Left kidney (tissue), 8 donors: ENCODE measurements around the gene SNTB2. TPM values are rescaled to one million over a fixed set of nuclear protein-coding genes. Genes with fewer than 3 reads are reported as not detected.
"Not testable (repeated sequence)": the region's sequence is repeated elsewhere in the genome, so short reads cannot be mapped to it uniquely, and the experiment has no call there.

Experiments
- DNase-seq: peaks from one replicate; pipeline ENCODE4 v3.0.0-alpha.2; 2013
- long read RNA-seq, 8 donors: transcript quantifications; one replicate each; lab custom pipeline, GENCODE V29; 2026
- polyA plus RNA-seq: library from polyadenylated mRNA; unstranded; fragments of 120-200 nt; gene quantifications from one replicate; pipeline ENCODE4 v1.2.1, GENCODE V29; 2013; ENCODE audit not compliant: insufficient read length

Gene SNTB2
- 14.8 TPM for polyA plus RNA-seq
- long read RNA-seq, donor 1, full-length matches to known transcripts = 4 of 40 reads
- long read RNA-seq, donor 1, partial matches to known transcripts = 36 of 40 reads
- long read RNA-seq, donor 1, other reads (novel, unspliced or antisense) = 0 of 40 reads
- long read RNA-seq, donor 2, full-length matches to known transcripts = 3 of 3 reads
- long read RNA-seq, donor 2, partial matches to known transcripts = 0 of 3 reads
- long read RNA-seq, donor 2, other reads (novel, unspliced or antisense) = 0 of 3 reads
- long read RNA-seq, donor 3, full-length matches to known transcripts = 1 of 1 reads
- long read RNA-seq, donor 3, partial matches to known transcripts = 0 of 1 reads
- long read RNA-seq, donor 3, other reads (novel, unspliced or antisense) = 0 of 1 reads
- long read RNA-seq, donor 4 = 0 reads
- long read RNA-seq, donor 5 = 0 reads
- long read RNA-seq, donor 6, full-length matches to known transcripts = 2 of 2 reads
- long read RNA-seq, donor 6, partial matches to known transcripts = 0 of 2 reads
- long read RNA-seq, donor 6, other reads (novel, unspliced or antisense) = 0 of 2 reads
- long read RNA-seq, donor 7, full-length matches to known transcripts = 2 of 2 reads
- long read RNA-seq, donor 7, partial matches to known transcripts = 0 of 2 reads
- long read RNA-seq, donor 7, other reads (novel, unspliced or antisense) = 0 of 2 reads
- long read RNA-seq, donor 8, full-length matches to known transcripts = 1 of 1 reads
- long read RNA-seq, donor 8, partial matches to known transcripts = 0 of 1 reads
- long read RNA-seq, donor 8, other reads (novel, unspliced or antisense) = 0 of 1 reads

DNA sequence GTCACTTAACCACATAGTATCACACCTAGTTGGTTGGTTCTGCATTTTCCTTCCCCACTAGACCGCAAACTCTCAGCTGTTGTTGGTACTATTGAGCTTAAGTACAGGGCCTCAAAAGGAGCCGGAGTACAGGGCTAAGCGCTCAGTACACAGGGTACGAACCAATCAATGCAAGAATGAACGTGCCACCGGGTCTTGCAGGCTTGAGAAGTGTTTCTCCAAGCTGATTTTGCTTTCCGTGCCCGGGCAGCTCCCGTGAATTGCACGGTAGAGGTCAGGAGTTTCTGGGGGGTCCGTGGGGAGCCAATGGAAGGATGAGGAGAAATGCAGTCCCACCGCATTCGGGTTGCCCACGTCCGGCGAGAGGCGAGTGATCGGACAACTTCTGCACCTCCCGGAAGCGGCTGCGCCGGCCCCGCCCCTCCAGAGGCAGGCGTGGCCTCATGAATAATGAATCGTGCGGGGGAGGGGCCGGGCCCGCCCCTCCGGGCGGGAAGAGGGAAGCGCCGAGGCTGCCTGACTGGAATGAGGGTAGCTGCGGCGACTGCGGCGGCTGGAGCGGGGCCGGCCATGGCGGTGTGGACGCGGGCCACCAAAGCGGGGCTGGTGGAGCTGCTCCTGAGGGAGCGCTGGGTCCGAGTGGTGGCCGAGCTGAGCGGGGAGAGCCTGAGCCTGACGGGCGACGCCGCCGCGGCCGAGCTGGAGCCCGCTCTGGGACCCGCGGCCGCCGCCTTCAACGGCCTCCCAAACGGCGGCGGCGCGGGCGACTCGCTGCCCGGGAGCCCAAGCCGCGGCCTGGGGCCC, at the start of gene SNTB2:
Gene SNTB2 (plus strand): TSS at position 523 of the 804 bp plus-strand sequence. CDS start 3 bp downstream, at position 526.
- DNase-seq = peak; percentile 95

DNA sequence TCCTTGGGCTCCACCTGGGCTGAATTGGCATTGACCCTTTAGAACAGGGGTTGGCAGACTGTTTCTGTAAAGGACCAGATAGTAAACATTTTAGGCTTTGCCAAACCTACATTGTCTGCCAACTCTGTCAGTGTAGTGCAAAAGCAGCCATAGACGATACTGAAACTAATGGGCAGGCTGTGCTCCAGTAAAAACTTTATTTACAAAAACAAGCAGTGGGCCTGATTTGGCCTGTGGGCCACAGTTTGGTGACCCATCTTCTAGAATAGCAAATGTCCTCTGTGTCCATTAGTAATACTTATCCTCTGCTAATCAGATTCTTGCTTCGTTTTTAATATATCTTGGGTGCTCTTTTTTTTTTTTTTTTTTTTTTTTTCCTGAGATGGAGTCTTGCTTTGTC, 48.4 kb upstream of the SNTB2 start:
- DNase-seq = no peak

DNA sequence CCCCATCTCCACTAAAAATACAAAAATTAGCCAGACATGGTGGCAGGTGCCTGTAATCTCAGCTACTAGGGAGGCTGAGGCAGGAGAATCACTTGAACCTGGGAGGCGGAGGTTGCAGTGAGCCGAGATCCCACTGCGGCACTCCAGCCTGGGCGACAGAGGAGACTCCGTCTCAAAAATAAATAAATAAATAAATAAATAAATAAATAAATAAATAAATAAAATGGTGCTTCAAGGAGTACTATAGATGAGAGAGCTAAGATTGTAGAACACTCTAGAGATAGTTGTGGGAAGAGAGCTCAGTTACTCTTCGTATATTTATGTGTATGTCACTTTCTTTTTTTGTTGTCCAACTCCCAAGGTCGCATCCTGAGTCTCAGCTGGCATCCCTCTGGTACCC, 47.5 kb upstream of the SNTB2 start:
- DNase-seq = not testable (repeated sequence)

DNA sequence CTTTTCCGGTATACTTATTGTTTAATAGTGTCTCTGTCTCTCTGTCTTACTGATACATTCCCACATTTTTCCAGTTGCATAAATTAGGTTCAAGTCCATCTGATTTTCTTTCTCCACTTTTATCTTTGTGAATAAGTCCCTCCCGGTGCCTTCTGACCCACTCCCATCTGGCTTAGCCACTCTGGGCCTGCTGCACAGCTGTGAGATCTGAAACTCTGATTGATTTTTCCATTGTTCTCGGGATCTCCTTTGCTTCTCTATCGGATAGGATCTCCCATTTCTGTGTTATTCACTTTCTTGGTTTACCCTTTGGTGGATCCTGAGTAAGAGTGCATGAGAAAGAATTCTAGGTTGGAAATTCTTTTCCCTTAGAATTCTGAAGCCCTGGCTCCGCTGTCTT, 46.0 kb upstream of the SNTB2 start:
- no peak for DNase-seq

DNA sequence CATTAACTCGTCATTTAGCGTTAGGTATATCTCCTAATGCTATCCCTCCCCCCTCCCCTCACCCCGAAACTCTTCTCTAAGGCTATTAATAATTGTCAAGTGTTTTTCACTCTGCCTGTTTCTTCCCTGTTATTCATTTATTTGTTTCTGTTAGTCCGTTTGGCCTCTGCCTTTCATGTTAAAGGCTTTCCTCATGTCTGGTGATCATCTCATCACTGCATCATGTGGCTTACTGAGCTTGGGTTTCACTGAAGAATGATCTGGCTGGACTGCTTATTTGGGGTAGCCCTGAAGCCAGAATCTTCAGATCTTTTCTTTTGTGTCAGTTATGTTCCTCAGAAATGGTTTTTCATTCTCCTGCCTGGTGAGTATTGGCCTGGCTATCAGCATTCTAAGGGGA, 45.0 kb upstream of the SNTB2 start:
- no peak for DNase-seq

DNA sequence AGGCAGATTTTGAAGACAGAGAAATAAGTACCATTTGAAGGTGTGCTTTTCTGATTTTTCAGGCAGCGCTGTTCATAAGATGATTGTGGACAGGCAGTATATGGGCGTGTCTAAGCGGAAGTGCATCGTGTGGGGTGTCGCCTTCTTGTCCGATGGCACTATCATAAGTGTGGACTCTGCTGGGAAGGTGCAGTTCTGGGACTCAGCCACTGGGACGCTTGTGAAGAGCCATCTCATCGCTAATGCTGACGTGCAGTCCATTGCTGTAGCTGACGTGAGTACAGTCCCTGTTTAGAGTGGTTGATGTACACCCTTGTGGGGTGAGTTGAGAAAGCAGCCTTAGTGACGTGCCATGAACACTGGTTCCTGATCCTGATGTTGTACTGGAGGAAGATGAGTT, 43.8 kb upstream of the SNTB2 start:
- DNase-seq = no peak

DNA sequence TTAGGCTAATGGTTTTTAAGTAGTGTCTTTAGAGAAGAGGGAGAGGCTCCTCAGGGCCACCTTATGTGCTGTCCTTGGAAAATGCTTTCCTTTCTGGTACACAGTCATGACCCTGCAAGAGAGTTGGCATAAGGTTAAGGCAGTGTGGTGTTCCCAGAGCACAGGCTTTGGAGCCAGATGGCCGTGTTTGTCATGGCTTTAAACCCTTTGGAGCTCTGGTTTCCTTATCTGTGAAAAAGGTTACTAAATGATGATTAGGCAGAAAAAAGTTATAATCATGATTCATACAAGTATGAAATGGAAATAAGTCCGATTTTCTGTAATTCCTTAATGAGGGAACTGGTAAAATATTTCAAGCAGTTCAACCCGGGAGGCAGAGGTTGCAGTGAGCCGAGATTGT, 41.3 kb upstream of the SNTB2 start:
- DNase-seq = no peak

DNA sequence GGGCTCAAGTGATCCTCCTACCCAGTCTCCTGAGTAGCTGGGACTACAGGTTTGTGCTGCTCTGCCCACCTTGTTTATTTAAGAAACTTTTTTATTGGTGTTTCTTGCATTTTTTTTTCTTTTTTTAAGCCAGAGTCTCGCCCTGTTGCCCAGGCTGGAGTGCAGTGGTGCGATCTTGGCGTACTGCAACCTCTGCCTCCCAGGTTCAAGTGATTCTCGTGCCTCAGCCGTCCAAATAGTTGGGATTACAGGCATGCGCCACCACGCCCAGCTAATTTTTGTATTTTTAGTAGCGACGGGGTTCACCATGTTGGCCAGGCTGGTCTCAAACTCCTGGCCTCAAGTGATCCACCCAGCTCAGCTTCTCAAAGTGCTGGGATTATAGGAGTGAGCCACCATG, 37.3 kb upstream of the SNTB2 start:
- DNase-seq = not testable (repeated sequence)

DNA sequence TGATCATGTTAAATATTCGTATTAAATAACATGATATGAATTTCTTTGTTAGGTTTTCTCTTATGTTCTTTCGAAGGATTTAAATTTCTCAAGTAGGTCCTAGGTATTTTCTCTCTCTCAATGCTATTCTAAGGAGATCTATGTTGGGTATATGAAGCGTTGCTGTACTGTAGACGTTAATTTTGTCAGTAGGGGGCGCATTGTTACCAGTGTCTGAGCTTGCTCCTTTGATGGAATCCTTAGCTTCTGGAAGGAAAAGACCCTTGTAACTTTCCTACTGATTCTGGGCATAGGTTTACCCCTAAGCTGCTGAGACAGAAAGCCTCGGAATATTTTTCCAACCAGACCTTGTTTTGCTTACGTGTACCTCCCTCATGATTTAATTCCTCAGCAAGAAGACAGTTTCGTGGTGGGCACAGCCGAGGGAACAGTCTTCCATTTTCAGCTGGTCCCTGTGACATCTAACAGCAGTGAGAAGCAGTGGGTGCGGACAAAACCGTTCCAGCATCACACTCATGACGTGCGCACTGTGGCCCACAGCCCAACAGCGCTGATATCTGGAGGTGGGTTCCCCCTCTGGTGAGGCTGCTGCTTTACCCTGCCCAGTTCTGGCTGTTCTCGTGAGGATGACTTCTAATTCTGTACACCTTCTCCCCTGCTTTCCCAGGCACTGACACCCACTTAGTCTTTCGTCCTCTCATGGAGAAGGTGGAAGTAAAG, 36.7 kb upstream of the SNTB2 start:
- peak; percentile 85 for DNase-seq

DNA sequence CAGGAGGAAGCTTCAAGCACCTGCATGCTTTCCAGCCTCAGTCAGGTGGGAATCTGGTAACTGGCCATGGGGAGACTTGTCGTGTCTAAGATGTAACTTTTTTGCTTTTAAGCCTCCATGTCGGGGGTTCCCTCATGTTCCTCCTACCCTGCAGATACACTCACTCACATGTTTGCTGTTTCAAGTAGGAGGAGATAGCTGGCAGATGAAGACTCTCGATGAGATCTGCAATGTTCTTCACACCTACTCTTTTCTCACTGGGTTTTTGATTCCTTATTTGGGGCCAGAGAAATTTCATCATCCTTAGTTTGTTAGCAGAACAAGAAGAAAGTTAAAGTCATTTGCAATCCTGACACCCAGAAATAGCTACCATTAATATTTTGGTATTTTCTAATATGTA, 29.8 kb upstream of the SNTB2 start:
- no peak for DNase-seq

DNA sequence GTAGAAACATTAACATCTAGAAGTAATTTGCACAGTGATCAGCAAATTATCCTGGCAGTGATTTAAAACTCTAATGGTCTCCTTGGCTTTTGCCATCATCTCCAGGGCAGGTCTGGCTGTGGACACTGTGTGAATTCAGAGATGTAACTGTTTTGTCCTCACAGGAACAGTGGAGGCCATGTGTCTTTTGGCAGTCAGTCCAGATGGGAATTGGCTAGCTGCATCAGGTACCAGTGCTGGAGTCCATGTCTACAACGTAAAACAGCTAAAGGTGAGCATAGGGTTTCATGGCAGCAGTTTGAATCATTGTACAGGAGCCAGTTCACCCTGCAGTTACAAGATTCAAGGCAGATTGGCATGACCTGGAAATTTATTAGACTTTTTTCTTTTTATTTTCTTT, 26.8 kb upstream of the SNTB2 start:
- no peak for DNase-seq

DNA sequence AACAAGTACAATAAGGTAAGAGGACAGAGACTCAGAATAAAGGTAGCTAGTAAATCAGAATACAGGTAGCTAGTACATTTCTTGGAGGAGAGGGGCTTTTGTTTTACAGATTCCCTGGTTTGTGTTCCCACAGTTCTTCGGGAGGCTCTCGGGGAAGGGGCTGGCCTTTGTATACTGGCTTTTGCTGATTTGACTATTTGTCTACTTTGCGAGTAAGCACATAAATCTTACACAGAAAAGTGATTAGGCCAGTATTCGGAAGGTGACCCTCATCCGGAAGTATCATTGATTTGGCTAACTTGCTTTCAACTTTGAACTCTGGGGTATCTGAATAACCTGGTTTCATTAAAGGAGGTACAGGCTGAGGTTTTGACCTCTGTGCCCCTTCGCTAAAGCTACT, 21.4 kb upstream of the SNTB2 start:
- no peak for DNase-seq

DNA sequence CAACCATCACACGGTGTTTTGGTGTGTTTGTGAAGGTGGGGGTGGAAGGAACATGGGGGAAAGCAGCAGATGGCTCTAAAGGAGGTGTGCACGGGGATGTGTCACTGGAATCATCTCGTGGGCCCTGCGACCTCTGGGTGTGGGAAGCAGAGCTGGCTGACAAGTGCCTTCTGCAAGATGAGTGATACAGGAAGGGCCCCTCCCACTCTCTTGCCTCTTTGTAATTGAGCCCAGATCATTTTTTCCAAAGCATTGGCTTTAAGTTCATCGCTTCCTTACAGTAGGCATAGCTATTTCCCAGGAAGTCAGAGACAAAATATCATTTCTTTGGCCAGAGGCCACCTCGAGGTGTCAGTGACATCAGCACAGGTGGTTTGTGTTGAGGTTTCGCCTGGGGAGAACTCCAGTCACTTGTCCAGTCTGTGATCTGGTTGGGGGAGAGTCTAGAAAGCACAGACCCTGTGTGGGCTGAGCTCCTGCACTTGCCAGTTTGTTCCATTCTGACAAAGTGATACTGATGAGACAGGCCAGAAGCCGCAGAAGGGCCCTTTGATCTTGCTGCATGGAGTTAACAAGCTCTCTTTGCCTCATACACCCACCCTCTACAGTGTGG, 20.6 kb upstream of the SNTB2 start:
- DNase-seq = no peak

DNA sequence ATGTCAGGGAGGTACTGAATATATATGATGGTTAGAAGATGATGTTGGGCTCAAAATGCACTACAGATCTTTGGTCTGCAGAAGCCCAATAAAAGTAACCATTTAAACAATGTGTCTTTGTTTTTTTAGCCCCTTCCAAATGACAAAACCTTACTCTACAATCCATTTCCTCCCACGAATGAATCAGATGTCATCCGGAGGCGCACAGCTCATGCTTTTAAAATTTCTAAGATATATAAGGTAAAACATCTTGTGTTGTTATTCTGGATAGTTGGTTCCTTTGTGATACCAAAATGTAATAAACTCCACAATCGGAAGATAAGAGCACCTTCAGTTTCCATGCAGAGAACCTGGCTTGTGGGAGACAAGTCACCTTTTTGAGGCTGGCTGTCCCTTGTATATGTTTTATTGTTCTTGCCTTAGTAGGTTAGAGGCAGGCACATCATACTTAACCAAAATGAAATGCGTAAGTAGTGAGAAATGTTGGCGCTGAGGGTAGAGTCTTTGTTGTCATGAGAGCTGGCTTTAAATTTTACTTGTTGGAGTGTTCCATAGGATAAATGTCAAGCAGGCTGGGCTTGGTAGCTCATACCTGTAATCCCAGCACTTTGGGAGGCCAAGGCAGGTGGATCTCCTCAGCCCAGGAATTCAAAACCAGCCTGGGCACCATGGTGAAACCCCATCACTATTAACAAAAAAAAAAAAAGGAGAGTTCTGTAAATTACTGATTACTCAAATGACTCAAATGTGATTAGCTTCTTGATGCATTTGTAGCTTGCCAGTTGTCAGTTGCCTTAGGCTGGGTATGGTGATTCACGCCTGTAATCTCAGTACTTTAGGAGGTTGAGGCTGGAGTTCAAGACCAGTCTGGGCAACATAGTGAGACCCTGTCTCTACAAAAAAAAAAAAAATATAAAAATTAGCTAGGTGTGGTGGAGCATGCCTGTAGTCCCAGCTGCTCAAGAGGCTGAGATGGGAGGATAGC, 19.7 kb upstream of the SNTB2 start:
- no peak for DNase-seq

DNA sequence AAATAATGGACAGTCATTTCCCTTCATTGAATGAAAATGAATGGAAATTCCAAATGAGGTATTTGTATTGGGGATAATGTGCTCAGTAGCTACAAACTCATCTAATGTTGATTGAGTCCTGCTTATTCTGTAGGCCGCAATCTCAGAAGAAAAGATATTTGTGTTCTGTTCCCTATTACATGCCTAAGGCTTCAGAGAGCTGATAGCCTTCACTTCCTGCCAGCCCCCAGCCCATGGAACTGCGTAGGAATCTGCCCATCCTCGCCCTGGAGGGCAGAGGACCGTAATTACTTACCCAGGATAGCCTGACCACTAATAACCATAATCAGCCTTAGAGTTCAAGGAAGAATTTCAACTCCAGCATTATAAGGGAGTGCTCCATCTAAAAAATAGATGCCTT, 17.9 kb upstream of the SNTB2 start:
- no peak for DNase-seq

DNA sequence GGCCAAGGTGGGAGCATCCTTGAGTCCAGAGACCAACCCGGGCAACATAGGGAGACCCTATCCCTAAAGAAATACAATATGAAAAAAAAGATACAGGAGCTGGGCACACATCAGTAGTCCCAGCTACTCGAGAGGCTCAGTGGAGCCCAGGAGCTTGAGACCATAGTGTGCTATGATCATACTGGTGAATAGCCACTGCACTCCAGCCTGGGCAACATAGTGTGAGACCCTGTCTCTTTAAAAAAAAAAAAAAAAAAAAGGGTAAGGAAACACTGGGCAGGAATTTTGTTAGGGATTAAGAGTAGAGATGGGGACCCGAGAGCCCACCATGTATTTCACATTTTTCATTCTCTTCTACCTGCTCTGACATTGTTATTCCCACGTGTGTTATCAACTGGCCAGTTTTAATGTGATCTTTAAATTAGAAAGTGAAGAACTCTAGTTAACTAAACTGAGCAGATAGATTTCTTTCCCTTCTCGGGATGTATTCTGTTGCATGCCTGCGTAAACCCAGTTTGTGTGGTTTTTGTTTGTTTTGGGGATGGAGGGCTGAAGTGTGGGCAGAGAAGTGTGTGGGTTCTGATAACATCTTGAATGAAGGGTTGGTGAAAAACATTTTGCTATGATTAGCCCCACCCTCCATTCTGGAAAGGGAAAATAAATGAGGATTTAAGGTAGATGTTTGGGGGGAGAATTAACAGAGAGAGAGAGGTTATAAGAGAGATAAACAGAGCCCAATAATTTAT, 17.2 kb upstream of the SNTB2 start:
- DNase-seq = no peak

DNA sequence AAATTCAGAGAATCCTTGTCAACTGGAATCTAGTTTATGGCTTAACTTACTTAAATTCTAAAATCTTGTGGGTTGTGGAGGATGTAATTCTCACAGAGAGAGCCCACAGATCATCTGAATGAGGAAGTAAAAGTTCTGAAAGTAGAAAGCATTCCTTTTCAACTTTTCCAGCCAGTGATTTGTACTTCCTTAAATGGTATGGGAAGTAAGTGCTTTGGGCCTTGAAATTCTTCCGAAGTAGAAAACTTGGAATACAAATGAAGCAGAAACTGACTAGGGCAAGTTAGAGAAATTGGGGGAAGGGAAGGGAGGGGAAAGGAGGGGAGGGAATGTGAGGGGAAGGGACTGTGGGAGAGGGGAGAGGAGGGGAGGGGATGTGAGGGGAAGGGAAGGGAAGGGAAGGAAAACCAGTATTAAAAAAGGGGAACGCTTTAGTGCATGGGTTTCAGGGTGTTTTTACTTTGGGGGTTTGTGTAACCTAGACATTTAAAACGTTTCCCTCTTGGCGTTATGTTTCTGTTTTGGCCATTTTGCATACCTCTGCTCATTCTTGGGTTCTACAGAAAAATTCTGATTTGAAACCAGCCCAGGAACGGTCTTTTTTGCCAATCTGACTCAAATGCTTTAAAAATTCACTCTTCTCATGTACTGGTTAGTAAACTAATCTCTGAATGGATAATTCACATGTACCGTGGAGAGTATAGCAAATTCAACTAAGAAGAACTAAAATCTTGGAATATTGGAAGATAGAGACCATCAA, 15.5 kb upstream of the SNTB2 start:
- no peak for DNase-seq

DNA sequence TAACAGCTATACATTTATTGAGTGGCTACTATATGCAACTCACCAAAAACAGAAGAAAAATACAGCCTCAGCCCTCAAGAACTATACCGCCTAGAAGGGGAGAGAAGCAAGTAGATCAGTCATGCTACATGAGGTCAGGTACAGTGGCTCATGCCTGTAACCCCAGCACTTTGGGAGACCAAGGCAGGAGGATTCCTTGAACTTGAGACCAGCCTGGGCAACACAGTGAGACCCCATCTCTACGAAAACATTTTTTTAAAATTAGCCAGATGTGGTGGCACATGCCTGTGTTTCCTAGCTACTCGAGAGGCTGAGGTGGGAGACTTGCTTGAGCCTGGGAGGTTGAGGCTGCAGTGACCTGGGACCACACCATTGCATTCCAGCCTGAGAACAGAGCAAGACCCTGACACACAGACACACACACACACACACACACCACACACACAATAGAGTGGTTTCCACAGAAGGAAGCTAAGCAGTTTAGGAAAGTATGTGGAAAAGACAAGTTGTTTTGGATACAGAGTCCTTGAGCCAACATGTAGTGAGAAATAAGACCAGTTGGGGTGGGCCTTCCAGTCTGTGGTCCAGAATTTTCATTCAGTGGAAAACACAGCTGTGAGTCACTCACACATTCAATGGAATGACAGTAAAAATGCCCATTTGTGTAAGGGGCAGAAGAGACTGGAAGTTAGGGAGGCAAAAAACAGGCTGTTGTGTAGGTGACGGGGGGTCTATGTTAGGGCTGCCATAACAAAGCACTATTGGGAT, 10.7 kb upstream of the SNTB2 start:
- no peak for DNase-seq
